HG03354 (cell line): Measurements from ENCODE around the gene DLGAP1.

Experiments
- ATAC-seq: cut with Tn5 transposase; IDR thresholded peaks from one replicate; pipeline ENCODE4 v1.9.1; 2021; ENCODE audit warnings: mild to moderate bottlenecking; ENCODE audit not compliant: unreplicated experiment, poor library complexity, severe bottlenecking

DLGAP1 gene

GRCh38 chr18:3645384-3646156 lies 809.5 kb downstream of the DLGAP1 start:
- ATAC-seq: no peak

- ATAC-seq: no peak
These were observed 820.7 kb downstream of the DLGAP1 start for GRCh38 chr18:3634250-3634939.

GRCh38 chr18:3631887-3632286 lies 823.2 kb downstream of the DLGAP1 start:
- ATAC-seq: no peak

GRCh38 chr18:3626929-3627458 lies 828.1 kb downstream of the DLGAP1 start:
- ATAC-seq: no peak

GRCh38 chr18:3625742-3626091 lies 829.4 kb downstream of the DLGAP1 start:
- no peak for ATAC-seq

- no peak for ATAC-seq
These were observed 830.0 kb downstream of the DLGAP1 start for GRCh38 chr18:3624935-3625741.

GRCh38 chr18:3624546-3624934 lies 830.6 kb downstream of the DLGAP1 start:
- no peak for ATAC-seq

GRCh38 chr18:3623769-3624545 lies 831.1 kb downstream of the DLGAP1 start:
- no peak for ATAC-seq

- no peak for ATAC-seq
These were observed 834.7 kb downstream of the DLGAP1 start for GRCh38 chr18:3620146-3621119.

GRCh38 chr18:3619746-3620145 lies 835.4 kb downstream of the DLGAP1 start:
- no peak for ATAC-seq

GRCh38 chr18:3619222-3619621 lies 835.9 kb downstream of the DLGAP1 start:
- ATAC-seq: no peak

GRCh38 chr18:3616744-3617143 lies 838.4 kb downstream of the DLGAP1 start:
- no peak for ATAC-seq

GRCh38 chr18:3616142-3616541 lies 839.0 kb downstream of the DLGAP1 start:
- ATAC-seq: no peak

GRCh38 chr18:3615374-3615985 lies 839.6 kb downstream of the DLGAP1 start:
- no peak for ATAC-seq

GRCh38 chr18:3612315-3612714 lies 842.8 kb downstream of the DLGAP1 start:
- no peak for ATAC-seq

- ATAC-seq: no peak
These were observed 843.6 kb downstream of the DLGAP1 start for GRCh38 chr18:3611313-3612090.

- no peak for ATAC-seq
These were observed 844.3 kb downstream of the DLGAP1 start for GRCh38 chr18:3610813-3611212.
